Measurements from ENCODE around the gene PBX1. TPM values are rescaled to one million over a fixed set of nuclear protein-coding genes. Genes with fewer than 3 reads are reported as not detected.

The PBX1 gene
- total and polyA plus RNA-seq, 2 donors (not counting 3 experiments of a cell fraction or from before 2014, with no cell fraction given), result 10.7 to 24.1 TPM

GRCh38 chr1:164771041-164771618 lies 212.1 kb downstream of the PBX1 start:
- no peaks in the 10 kb centered on the region for H3K4me1 ChIP-seq (ENCODE audit: control insufficient read depth, extremely low read depth, insufficient read depth, low read length)
- H3K4me2 ChIP-seq (ENCODE audit: insufficient read depth, low read length), result no peak overlapping the region
- H3K27me3 ChIP-seq (ENCODE audit: control insufficient read depth in 2 of 2, insufficient read depth in 2 of 2, low read length in 2 of 2), result no peaks in the 10 kb centered on the region
- no peaks in the 10 kb centered on the region for H4K20me1 ChIP-seq (replicated peaks; ENCODE audit: control insufficient read depth, extremely low read depth, insufficient read depth, low read length)
- no peak overlapping the region for H2AFZ ChIP-seq (ENCODE audit: low read depth, low read length)
- no TSS peak for BruUV-seq (replicated peaks)
- no peak overlapping the region for H3K9ac ChIP-seq (replicated peaks; ENCODE audit: extremely low read depth, insufficient read depth, low read length)
- H3K9me3 ChIP-seq (replicated peaks; ENCODE audit: control insufficient read depth, insufficient read depth, low read length), result no peaks in the 10 kb centered on the region
- no peaks in the 10 kb centered on the region for H3K36me3 ChIP-seq (ENCODE audit: control insufficient read depth in 2 of 2, extremely low read depth in 1 of 2, insufficient read depth in 2 of 2, low read length in 2 of 2)
- ChIA-PET CTCF (interaction anchor here (1.0 to 1.6 kb wide), 5 partner anchors 13 to 213 kb away, joined by 3 to 5 read pairs (median 5); partner anchors contain the start of gene PBX1), POLR2A (interaction anchor here (0.7 kb wide), 1 partner anchor 86 kb away, joined by 3 read pairs; no protein-coding TSS in a partner anchor)
- no peak overlapping the region for H3K27ac ChIP-seq (ENCODE audit: insufficient read depth, low read depth, low read length)
- no peak overlapping the region for H3K4me3 ChIP-seq (replicated peaks in 1 of 3; ENCODE audit: insufficient read depth in 1 of 3, low read depth in 1 of 3, low read length in 3 of 3)
- dilution Hi-C loops (cut with MboI; ENCODE audit: extremely low pct_ligation_motif_present, low sequenced_read_pairs), result no loop called here
- DNase-seq (ENCODE audit: low read depth, low spot score), result no peak
- intact Hi-C loops (cut with micrococcal nuclease), result no loop called here
- H3K9me1 ChIP-seq (replicated peaks; ENCODE audit: control insufficient read depth, extremely low read depth, insufficient read depth, low read length), result no peaks in the 10 kb centered on the region
- TF ChIP-seq POLR2A (IDR thresholded peaks at IDR 0.05; ENCODE audit: low read depth, low read length), result no peak
- no peak for TF ChIP-seq MYC (IDR thresholded peaks at IDR 0.05; ENCODE audit: low read depth, low read length)
- TF ChIP-seq, protein P1, sequence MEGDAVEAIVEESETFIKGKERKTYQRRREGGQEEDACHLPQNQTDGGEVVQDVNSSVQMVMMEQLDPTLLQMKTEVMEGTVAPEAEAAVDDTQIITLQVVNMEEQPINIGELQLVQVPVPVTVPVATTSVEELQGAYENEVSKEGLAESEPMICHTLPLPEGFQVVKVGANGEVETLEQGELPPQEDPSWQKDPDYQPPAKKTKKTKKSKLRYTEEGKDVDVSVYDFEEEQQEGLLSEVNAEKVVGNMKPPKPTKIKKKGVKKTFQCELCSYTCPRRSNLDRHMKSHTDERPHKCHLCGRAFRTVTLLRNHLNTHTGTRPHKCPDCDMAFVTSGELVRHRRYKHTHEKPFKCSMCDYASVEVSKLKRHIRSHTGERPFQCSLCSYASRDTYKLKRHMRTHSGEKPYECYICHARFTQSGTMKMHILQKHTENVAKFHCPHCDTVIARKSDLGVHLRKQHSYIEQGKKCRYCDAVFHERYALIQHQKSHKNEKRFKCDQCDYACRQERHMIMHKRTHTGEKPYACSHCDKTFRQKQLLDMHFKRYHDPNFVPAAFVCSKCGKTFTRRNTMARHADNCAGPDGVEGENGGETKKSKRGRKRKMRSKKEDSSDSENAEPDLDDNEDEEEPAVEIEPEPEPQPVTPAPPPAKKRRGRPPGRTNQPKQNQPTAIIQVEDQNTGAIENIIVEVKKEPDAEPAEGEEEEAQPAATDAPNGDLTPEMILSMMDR (IDR thresholded peaks at IDR 0.05; ENCODE audit: extremely low read depth in 1 of 2, insufficient read depth in 1 of 2, low read depth in 1 of 2, low read length in 2 of 2), result no peak
- no peak for TF ChIP-seq EZH2 (IDR thresholded peaks at IDR 0.05; ENCODE audit: borderline replicate concordance, low read depth, low read length, severe bottlenecking)
- TF ChIP-seq, protein P2, sequence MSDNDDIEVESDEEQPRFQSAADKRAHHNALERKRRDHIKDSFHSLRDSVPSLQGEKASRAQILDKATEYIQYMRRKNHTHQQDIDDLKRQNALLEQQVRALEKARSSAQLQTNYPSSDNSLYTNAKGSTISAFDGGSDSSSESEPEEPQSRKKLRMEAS (IDR thresholded peaks at IDR 0.05; ENCODE audit: insufficient read depth, insufficient read length), result no peak
- no peak for TF ChIP-seq FOS (IDR thresholded peaks at IDR 0.05; ENCODE audit: borderline replicate concordance, insufficient read depth, low read length)
- no peak for TF ChIP-seq POLR2AphosphoS5 (IDR thresholded peaks at IDR 0.05; ENCODE audit: insufficient read depth, low read depth, low read length)
- no peak for TF ChIP-seq JUN (IDR thresholded peaks at IDR 0.05; ENCODE audit: borderline replicate concordance, insufficient read depth, insufficient read length, low read depth)
- TF ChIP-seq GATA2 (IDR thresholded peaks at IDR 0.05; ENCODE audit: insufficient read depth, insufficient read length, low read depth, low read length), result no peak
- no peak for FAIRE-seq
- no peaks in the 10 kb centered on the region for H3K79me2 ChIP-seq (ENCODE audit: control insufficient read depth, insufficient read depth, low read length)
